ENCODE results near the gene FLNB.

DNA sequence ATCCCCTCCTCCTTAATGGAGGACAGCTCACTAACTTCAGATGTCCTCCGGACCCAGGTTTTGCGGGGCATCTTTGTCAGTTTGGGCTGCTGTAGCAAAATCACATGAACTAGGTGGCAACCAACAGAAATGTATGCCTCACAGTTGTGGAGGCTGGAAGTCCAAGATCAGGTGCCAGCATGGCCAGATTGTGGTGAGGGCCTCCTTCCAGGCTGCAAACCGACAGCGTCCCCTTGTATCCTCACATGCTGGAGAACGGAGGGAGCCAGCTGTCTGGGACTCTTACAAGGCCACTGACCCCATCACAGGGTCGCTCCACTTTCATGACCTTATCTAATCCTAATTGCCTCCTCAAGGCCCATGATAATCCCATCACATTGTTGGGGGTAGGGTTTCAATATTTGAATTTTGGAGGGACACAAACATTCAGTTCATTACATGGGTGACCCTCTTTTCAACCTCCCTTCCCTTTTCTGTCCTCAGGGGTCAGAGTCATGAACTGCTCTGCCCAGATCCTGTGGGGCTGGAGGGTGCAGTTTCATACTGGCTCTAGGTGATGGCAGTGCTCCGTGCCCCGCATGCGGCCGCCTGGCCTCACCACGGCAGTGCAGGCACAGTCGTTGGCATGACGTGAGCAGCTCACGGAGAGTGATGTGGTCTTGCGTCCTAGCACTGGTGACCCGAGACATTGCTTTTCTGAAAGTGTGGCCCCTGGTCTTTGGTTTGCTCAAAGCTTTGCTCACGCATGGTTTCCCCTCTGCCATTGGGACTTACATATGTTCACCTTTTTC, 144.2 kb downstream of the FLNB start:
- TF ChIP-seq, protein P1, sequence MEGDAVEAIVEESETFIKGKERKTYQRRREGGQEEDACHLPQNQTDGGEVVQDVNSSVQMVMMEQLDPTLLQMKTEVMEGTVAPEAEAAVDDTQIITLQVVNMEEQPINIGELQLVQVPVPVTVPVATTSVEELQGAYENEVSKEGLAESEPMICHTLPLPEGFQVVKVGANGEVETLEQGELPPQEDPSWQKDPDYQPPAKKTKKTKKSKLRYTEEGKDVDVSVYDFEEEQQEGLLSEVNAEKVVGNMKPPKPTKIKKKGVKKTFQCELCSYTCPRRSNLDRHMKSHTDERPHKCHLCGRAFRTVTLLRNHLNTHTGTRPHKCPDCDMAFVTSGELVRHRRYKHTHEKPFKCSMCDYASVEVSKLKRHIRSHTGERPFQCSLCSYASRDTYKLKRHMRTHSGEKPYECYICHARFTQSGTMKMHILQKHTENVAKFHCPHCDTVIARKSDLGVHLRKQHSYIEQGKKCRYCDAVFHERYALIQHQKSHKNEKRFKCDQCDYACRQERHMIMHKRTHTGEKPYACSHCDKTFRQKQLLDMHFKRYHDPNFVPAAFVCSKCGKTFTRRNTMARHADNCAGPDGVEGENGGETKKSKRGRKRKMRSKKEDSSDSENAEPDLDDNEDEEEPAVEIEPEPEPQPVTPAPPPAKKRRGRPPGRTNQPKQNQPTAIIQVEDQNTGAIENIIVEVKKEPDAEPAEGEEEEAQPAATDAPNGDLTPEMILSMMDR (IDR thresholded peaks at IDR 0.05) = no peak
- TF ChIP-seq POLR2A (IDR thresholded peaks at IDR 0.05) = no peak
